H9 (cell line): ENCODE results near the gene SFMBT2. TPM values are rescaled to one million over a fixed set of nuclear protein-coding genes. Genes with fewer than 3 reads are reported as not detected.

Experiments
- DNase-seq: peaks from one replicate; pipeline ENCODE4 v3.0.0-alpha.2; 2017
- H2AFZ ChIP-seq: one replicate; pipeline ENCODE4 v1.6.1; 2013; ENCODE audit warnings: mild to moderate bottlenecking, low read length, control low read depth, moderate library complexity
- H2AK5ac ChIP-seq: 2 replicates; pipeline ENCODE4 v1.6.1; 2013; ENCODE audit warnings: low read length, control low read depth, mixed read lengths; ENCODE audit not compliant: insufficient read length
- H2BK120ac ChIP-seq: one replicate; pipeline ENCODE4 v1.6.1; 2013; ENCODE audit warnings: low read depth, mild to moderate bottlenecking, low read length, control low read depth, inconsistent platforms; ENCODE audit not compliant: poor library complexity, severe bottlenecking
- H2BK12ac ChIP-seq: 2 replicates; pipeline ENCODE4 v1.6.1; 2013; ENCODE audit warnings: low read length, control low read depth, mixed read lengths, low read depth; ENCODE audit not compliant: insufficient read length
- H2BK15ac ChIP-seq: 2 replicates; pipeline ENCODE4 v1.6.1; 2013; ENCODE audit warnings: low read depth, low read length, control low read depth
- H2BK20ac ChIP-seq: one replicate; pipeline ENCODE4 v1.6.1; 2013; ENCODE audit warnings: low read depth, mild to moderate bottlenecking, low read length, control low read depth, inconsistent platforms; ENCODE audit not compliant: poor library complexity, severe bottlenecking
- H2BK5ac ChIP-seq: 2 replicates; pipeline ENCODE4 v1.6.1; 2013; ENCODE audit warnings: low read length, control low read depth, mixed read lengths; ENCODE audit not compliant: insufficient read length
- H3K14ac ChIP-seq: 2 replicates; pipeline ENCODE4 v1.6.1; 2013; ENCODE audit warnings: low read length, control low read depth; ENCODE audit not compliant: insufficient read depth
- H3K18ac ChIP-seq: 2 replicates; pipeline ENCODE4 v1.6.1; 2013; ENCODE audit warnings: low read depth, mild to moderate bottlenecking, mixed read lengths, low read length, control low read depth; ENCODE audit not compliant: insufficient read length
- H3K23ac ChIP-seq: 2 replicates; pipeline ENCODE4 v1.6.1; 2013; ENCODE audit warnings: low read length, control low read depth, mixed read lengths, low read depth; ENCODE audit not compliant: insufficient read length
- H3K23me2 ChIP-seq: 2 replicates; pipeline ENCODE4 v1.6.1; 2013; ENCODE audit warnings: low read depth, mild to moderate bottlenecking, mixed read lengths, low read length, control low read depth; ENCODE audit not compliant: insufficient read length, poor library complexity, severe bottlenecking
- H3K27ac ChIP-seq: 2 replicates; pipeline ENCODE4 v1.5.1; 2013; ENCODE audit warnings: low read length, control low read depth, mixed read lengths, low read depth; ENCODE audit not compliant: insufficient read length
- H3K27me3 ChIP-seq: 2 replicates; pipeline ENCODE4 v1.6.1; 2013; ENCODE audit warnings: low read length, control low read depth, inconsistent platforms; ENCODE audit not compliant: insufficient read depth
- H3K4ac ChIP-seq: 2 replicates; pipeline ENCODE4 v1.6.1; 2013; ENCODE audit warnings: low read depth, mild to moderate bottlenecking, control low read depth, inconsistent platforms, low read length, moderate library complexity
- H3K4me1 ChIP-seq: 2 replicates; pipeline ENCODE4 v1.6.1; 2013; ENCODE audit warnings: low read length, control low read depth, inconsistent platforms; ENCODE audit not compliant: insufficient read depth
- H3K4me2 ChIP-seq: 2 replicates; pipeline ENCODE4 v1.6.1; 2013; ENCODE audit warnings: low read length, control low read depth, mixed read lengths; ENCODE audit not compliant: insufficient read length, insufficient read depth
- H3K56ac ChIP-seq: 2 replicates; pipeline ENCODE4 v1.6.1; 2013; ENCODE audit warnings: low read depth, mild to moderate bottlenecking, mixed read lengths, low read length, control low read depth; ENCODE audit not compliant: insufficient read length
- H3K79me1 ChIP-seq: 2 replicates; pipeline ENCODE4 v1.6.1; 2013; ENCODE audit warnings: low read depth, mild to moderate bottlenecking, moderate library complexity, low read length, control low read depth, inconsistent platforms; ENCODE audit not compliant: insufficient read depth, poor library complexity, severe bottlenecking
- H3K79me2 ChIP-seq: 2 replicates; pipeline ENCODE4 v1.6.1; 2013; ENCODE audit warnings: low read length, control low read depth, inconsistent platforms; ENCODE audit not compliant: insufficient read depth
- H3K9ac ChIP-seq: 2 replicates; pipeline ENCODE4 v1.6.1; 2013; ENCODE audit warnings: low read length, control low read depth, mixed read lengths; ENCODE audit not compliant: insufficient read length; ENCODE audit errors: extremely low read depth
- H3K9me3 ChIP-seq: one replicate; pipeline ENCODE4 v1.6.1; 2013; ENCODE audit warnings: low read depth, low read length, inconsistent platforms; ENCODE audit not compliant: control insufficient read depth
- H3T11ph ChIP-seq: one replicate; pipeline ENCODE4 v1.6.1; 2013; ENCODE audit warnings: mild to moderate bottlenecking, low read length, control low read depth, inconsistent platforms
- H4K20me1 ChIP-seq: one replicate; pipeline ENCODE4 v1.6.1; 2013; ENCODE audit not compliant: control insufficient read depth, insufficient read length, insufficient read depth
- H4K5ac ChIP-seq: 2 replicates; pipeline ENCODE4 v1.6.1; 2013; ENCODE audit warnings: low read depth, mild to moderate bottlenecking, mixed read lengths, low read length, control low read depth; ENCODE audit not compliant: insufficient read length
- H4K8ac ChIP-seq: replicated peaks from 2 replicates; pipeline ENCODE4 v1.6.1; 2013; ENCODE audit warnings: low read length, control low read depth, mixed read lengths, low read depth; ENCODE audit not compliant: insufficient read length
- H4K91ac ChIP-seq: 2 replicates; pipeline ENCODE4 v1.6.1; 2013; ENCODE audit warnings: low read depth, mild to moderate bottlenecking, moderate library complexity, mixed read lengths, low read length, control low read depth; ENCODE audit not compliant: insufficient read length
- H3K27ac Mint-ChIP-seq, 3 experiments: 2 replicates in 2 of 3; 3 replicates in 1 of 3; pipeline ENCODE4 v1.8.0; 2020 to 2021; ENCODE audit warnings: mixed read lengths in 3 of 3, mild to moderate bottlenecking in 1 of 3, moderate library complexity in 1 of 3
- H3K27me3 Mint-ChIP-seq: 2 replicates; pipeline ENCODE4 v1.8.0; 2021; ENCODE audit warnings: low read depth, mild to moderate bottlenecking, moderate library complexity, mixed read lengths
- H3K36me3 Mint-ChIP-seq, 3 experiments: 2 replicates in 2 of 3; 3 replicates in 1 of 3; pipeline ENCODE4 v1.8.0; 2020 to 2021; ENCODE audit warnings: low read depth in 3 of 3, mixed read lengths in 3 of 3; ENCODE audit not compliant: insufficient read depth in 1 of 3
- H3K4me1 Mint-ChIP-seq, 2 experiments: 2 replicates each; pipeline ENCODE4 v1.8.0; 2020; ENCODE audit warnings: mixed read lengths in 2 of 2
- H3K4me3 Mint-ChIP-seq, 2 experiments: 2 replicates in 1 of 2; 3 replicates in 1 of 2; pipeline ENCODE4 v1.8.0; 2020 to 2021; ENCODE audit warnings: mild to moderate bottlenecking in 2 of 2, mixed read lengths in 2 of 2, moderate library complexity in 1 of 2
- H3K9me3 Mint-ChIP-seq, 2 experiments: 2 replicates in 1 of 2; 3 replicates in 1 of 2; pipeline ENCODE4 v1.8.0; 2020; ENCODE audit warnings: mild to moderate bottlenecking in 2 of 2, mixed read lengths in 2 of 2, moderate library complexity in 1 of 2
- WGBS: extraction: QIAGEN DNeasy Blood & Tissue Kit; methylation state at CpG from one replicate; pipeline ENCODE4 v1.1.7; 2013; ENCODE audit warnings: missing lambda C conversion rate, low lambda C conversion rate, mixed read lengths; ENCODE audit not compliant: insufficient read length; ENCODE audit errors: extremely low coverage; 5-methylcytosine and 5-hydroxymethylcytosine counted together
- total RNA-seq: library from RNA; stranded (reverse); gene quantifications from 2 replicates; pipeline ENCODE4 v1.2.1, GENCODE V29; 2021
- TF ChIP-seq, protein P1 (sequence below): fragments of 200-600 bp; sonication (generic); conservative IDR thresholded peaks from 3 replicates; pipeline ENCODE4 v1.8.0; 2021; ENCODE audit warnings: antibody characterized with exemption, mild to moderate bottlenecking

Gene SFMBT2
- total RNA-seq, 1 experiment from 2014 or later, result 5.3 TPM

DNA sequence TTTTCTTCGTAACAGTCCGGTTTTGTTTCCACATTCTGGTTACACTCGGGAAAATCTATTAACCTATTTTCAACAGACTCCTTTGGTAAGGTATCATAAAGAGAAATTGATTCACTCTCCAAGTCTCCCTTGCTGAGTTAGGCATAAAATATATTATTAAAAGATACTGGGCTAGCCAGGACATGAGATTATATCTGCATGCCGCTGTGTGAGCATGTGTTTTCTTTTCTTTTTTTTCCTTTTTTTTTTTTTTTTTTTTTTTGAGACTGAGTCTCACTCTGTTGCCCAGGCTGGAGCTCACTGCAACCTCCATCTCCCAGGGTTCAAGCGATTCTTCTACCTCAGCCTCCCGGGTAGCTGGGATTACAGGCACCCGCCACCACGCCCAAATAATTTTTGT, 23.0 kb upstream of the SFMBT2 start:
- Histone ChIP-seq H2BK20ac (no peak overlapping the region), H3K27me3 (no peaks in the 10 kb centered on the region), H3K27ac (no peak overlapping the region), H2AFZ (no peak overlapping the region), H3K23ac (no peak overlapping the region), H2BK5ac (no peak overlapping the region), H3K4me1 (peaks cover 3% of the 10 kb centered on the region; the same call in 1 of the 2 replicates), H4K5ac (no peak overlapping the region), H3K79me1 (no peaks in the 10 kb centered on the region), H2AK5ac (no peak overlapping the region), H4K91ac (no peak overlapping the region), H3K9ac (no peak overlapping the region), H3K4ac (no peak overlapping the region), H3K14ac (no peak overlapping the region), H3K79me2 (no peaks in the 10 kb centered on the region), H4K20me1 (no peaks in the 10 kb centered on the region), H2BK120ac (no peak overlapping the region), H3K23me2 (no peaks in the 10 kb centered on the region), H2BK12ac (no peak overlapping the region), H3K4me2 (peak overlapping the region; percentile 36), H3T11ph (no peak overlapping the region), H4K8ac (no peak overlapping the region), H3K9me3 (no peaks in the 10 kb centered on the region), H3K56ac (no peak overlapping the region), H3K18ac (no peak overlapping the region), H2BK15ac (no peak overlapping the region)
- Mint-ChIP-seq H3K9me3 (no peaks in the 10 kb centered on the region; a peak in 1 of 5 replicates), H3K4me3 (no peak overlapping the region), H3K4me1 (peaks cover 41 to 42% of the 10 kb centered on the region in 2 experiments), H3K36me3 (no peaks in the 10 kb centered on the region; a peak in 1 of 7 replicates), H3K27me3 (no peaks in the 10 kb centered on the region; the same call in 1 of the 2 replicates), H3K27ac (peak overlapping the region in 1 of 3 experiments; percentile 46; a peak in 1 of 7 replicates)
- DNase-seq, result no peak
- TF ChIP-seq, protein P1, sequence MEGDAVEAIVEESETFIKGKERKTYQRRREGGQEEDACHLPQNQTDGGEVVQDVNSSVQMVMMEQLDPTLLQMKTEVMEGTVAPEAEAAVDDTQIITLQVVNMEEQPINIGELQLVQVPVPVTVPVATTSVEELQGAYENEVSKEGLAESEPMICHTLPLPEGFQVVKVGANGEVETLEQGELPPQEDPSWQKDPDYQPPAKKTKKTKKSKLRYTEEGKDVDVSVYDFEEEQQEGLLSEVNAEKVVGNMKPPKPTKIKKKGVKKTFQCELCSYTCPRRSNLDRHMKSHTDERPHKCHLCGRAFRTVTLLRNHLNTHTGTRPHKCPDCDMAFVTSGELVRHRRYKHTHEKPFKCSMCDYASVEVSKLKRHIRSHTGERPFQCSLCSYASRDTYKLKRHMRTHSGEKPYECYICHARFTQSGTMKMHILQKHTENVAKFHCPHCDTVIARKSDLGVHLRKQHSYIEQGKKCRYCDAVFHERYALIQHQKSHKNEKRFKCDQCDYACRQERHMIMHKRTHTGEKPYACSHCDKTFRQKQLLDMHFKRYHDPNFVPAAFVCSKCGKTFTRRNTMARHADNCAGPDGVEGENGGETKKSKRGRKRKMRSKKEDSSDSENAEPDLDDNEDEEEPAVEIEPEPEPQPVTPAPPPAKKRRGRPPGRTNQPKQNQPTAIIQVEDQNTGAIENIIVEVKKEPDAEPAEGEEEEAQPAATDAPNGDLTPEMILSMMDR, result no peak
- no CpG with 5 or more reads among the region's 8 CpGs for WGBS
